ENCODE data around the gene LDLR. TPM values are rescaled to one million over a fixed set of nuclear protein-coding genes. Genes with fewer than 3 reads are reported as not detected.

LDLR gene
- total RNA-seq, 1 donor from 2014 or later, result 123 TPM

DNA sequence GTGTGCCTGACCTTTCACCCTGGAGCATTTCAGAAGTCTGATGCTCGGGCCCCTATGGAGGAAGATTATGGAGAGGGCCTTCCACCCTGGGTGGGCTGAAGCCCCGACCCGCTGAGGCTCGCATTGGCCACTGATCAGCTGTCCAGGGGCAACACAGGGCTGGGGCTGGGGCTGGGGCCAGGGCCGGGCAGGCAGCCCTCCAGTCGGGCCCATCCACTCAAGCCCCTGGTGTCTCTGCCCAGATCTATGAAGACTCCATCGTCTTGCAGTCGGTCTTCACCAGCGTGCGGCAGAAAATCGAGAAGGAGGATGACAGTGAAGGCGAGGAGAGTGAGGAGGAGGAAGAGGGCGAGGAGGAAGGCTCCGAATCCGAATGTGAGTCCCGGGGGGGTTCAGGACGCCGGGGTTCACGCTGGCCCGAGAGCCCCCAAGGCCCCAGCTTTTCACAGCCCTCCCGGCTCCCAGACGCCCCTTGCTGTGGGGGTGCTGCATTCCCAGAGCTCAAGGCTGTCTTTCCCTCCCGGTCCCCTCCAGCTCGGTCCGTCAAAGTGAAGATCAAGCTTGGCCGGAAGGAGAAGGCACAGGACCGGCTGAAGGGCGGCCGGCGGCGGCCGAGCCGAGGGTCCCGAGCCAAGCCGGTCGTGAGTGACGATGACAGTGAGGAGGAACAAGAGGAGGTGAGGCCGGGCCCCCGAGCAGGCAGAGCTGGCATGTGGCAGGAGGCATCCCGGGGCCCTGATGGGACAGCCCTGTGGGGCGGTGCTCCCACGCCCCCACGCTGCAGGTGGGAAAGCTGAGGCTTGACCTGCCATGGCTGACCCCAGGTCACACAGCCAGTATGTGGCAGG is 29.5 kb upstream of the LDLR start:
- H3K4me3 ChIP-seq (ENCODE audit: low read depth, low read length), result no peak overlapping the region
- TF ChIP-seq, protein P1, sequence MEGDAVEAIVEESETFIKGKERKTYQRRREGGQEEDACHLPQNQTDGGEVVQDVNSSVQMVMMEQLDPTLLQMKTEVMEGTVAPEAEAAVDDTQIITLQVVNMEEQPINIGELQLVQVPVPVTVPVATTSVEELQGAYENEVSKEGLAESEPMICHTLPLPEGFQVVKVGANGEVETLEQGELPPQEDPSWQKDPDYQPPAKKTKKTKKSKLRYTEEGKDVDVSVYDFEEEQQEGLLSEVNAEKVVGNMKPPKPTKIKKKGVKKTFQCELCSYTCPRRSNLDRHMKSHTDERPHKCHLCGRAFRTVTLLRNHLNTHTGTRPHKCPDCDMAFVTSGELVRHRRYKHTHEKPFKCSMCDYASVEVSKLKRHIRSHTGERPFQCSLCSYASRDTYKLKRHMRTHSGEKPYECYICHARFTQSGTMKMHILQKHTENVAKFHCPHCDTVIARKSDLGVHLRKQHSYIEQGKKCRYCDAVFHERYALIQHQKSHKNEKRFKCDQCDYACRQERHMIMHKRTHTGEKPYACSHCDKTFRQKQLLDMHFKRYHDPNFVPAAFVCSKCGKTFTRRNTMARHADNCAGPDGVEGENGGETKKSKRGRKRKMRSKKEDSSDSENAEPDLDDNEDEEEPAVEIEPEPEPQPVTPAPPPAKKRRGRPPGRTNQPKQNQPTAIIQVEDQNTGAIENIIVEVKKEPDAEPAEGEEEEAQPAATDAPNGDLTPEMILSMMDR (conservative IDR thresholded peaks at IDR 0.05; ENCODE audit: low read depth, low read length), result no peak
- no peak for DNase-seq (ENCODE audit: low read depth)

DNA sequence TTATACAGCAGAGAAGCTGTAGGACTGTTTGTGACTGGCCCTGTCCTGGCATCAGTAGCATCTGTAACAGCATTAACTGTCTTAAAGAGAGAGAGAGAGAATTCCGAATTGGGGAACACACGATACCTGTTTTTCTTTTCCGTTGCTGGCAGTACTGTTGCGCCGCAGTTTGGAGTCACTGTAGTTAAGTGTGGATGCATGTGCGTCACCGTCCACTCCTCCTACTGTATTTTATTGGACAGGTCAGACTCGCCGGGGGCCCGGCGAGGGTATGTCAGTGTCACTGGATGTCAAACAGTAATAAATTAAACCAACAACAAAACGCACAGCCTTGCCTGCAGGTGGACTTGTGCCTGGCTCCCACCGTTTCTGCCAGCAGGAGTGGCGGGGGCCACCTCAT is 27.3 kb upstream of the LDLR start:
- no peak overlapping the region for H3K4me3 ChIP-seq (ENCODE audit: low read depth, low read length)
- no peak for DNase-seq (ENCODE audit: low read depth)
- TF ChIP-seq, protein P1 (conservative IDR thresholded peaks at IDR 0.05; ENCODE audit: low read depth, low read length), result no peak

DNA sequence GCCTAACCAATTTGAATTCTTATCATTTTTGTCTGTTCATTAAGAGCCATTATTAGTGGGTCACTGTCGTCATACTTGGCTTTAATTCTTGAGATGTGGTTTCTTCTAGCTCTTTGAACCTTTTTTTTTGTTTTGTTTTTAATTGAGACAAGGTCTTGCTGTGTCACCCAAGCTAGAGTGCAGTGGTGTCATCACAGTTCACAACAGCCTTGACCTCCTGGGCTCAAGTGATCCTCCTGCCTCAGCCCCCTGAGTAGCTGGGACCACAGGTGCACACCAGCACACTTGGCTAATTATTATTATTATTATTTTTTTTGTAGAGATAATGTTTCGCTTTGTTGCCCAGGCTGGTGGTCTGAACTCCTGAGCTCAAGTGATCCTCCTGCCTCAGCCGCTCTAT is 25.8 kb upstream of the LDLR start:
- DNase-seq (ENCODE audit: low read depth), result no peak

DNA sequence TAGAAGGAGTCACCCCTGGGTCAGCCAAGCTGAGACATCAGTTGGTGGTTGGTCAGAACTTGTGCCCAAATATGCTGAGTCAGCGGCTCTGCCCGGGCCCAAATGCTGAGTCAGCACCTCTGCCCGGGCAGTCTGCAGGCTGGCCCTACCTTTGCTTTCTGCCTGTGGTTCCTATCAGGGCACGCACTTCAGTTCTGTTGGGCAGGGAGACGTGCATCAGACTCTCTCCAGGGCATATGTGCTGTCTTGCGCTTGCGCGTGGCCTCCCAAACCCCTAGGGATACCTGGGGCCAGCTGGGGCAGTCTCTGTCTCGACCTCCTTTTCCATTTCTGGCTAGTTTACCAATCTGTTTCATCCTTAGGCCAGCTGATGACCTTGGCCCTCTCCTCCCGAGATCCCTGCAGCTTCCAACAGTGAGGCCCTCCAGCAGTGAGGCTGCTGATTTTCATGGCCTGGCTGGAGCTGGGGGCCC is 24.4 kb upstream of the LDLR start:
- H3K4me3 ChIP-seq (ENCODE audit: low read depth, low read length), result no peak overlapping the region
- TF ChIP-seq, protein P1 (conservative IDR thresholded peaks at IDR 0.05; ENCODE audit: low read depth, low read length), result no peak
- no peak for DNase-seq (ENCODE audit: low read depth)

More for the DNA sequence above, 25.8 kb upstream of the LDLR start:
- no peak overlapping the region for H3K4me3 ChIP-seq (ENCODE audit: low read depth, low read length)
- TF ChIP-seq, protein P1 (conservative IDR thresholded peaks at IDR 0.05; ENCODE audit: low read depth, low read length), result no peak

DNA sequence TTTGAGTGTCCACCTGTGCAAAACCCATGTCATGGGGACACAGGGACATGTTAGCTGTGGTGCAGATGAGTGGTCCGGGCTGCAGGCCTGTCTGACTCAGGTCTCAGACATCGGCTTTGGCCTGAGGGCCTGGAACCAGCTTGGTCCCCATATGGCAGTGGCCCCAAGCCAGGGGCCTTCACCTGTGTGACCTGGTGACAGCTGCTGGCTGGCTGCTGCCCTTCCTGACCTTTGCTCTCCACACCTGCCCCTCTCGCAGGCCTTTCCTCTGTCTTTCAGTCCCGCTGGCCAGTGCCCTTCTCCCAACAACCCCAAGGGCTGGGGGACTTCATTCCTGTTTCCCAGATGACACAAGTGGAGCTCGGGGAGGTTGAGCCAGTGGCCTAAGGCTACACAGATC is 22.9 kb upstream of the LDLR start:
- H3K4me3 ChIP-seq (ENCODE audit: low read depth, low read length), result no peak overlapping the region
- TF ChIP-seq, protein P1 (conservative IDR thresholded peaks at IDR 0.05; ENCODE audit: low read depth, low read length), result no peak
- no peak for DNase-seq (ENCODE audit: low read depth)

DNA sequence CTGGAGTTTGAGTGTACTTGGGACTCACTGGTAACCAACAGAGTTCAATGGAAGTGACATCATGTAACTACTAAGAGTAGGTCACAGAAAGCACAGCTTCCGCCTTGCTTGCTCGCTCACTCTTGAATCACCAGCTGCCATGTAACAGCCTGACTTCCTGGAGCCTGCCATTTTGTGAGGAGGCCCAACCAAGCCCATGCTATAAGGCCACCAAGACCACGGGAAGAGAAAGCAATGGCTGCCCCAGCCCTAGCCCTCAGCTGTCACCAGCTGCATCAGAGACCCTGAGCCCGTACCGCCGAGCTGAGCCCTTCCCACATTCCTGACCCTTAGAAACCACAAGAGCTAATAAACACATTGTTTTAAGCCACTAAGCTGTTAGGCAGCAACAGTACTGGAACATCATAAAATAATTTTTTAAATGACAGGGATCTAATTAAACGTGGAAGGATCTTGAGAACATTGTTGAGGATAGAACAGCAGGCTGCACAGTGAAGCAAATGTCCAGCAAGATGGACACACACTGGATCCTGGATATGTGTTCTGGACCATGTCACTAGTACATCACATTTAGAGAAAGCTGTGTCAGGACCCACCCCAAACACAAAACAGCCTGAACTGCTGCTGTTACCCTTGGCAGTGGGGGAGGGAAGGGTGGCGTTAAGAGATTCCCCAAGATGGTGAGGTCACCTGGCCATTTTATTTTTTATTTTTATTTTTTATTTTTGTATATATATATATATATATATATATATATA is 21.7 kb upstream of the LDLR start:
- no peak for DNase-seq (ENCODE audit: low read depth)
- TF ChIP-seq, protein P1 (conservative IDR thresholded peaks at IDR 0.05; ENCODE audit: low read depth, low read length), result no peak
- no peak overlapping the region for H3K4me3 ChIP-seq (ENCODE audit: low read depth, low read length)

All from epithelial cell of proximal tubule (primary cell).